NCI-H1694 treated with DMSO at 0.1 percent for 48 hours (cell line): ENCODE measurements around the gene KIR2DL1.
"Not testable (repeated sequence)": the region's sequence is repeated elsewhere in the genome, so short reads cannot be mapped to it uniquely, and the experiment has no call there.

Experiments
- DNase-seq: peaks from one replicate; lab custom pipeline; 2025; lab: John Stamatoyannopoulos, UW

Gene KIR2DL1

GRCh38 chr19:54824416-54824815 is 54.8 kb downstream of the KIR2DL1 start:
- DNase-seq: not testable (repeated sequence)

GRCh38 chr19:54825326-54825725 is 55.7 kb downstream of the KIR2DL1 start:
- DNase-seq: not testable (repeated sequence)

- not testable (repeated sequence) for DNase-seq
These were observed 58.5 kb downstream of the KIR2DL1 start for GRCh38 chr19:54828064-54828463.

GRCh38 chr19:54832496-54832895 is 62.9 kb downstream of the KIR2DL1 start, which contains the start of gene KIR2DS4:
Gene KIR2DS4, plus strand, starts transcription at chr19:54832676.
- not testable (repeated sequence) for DNase-seq
